Hepatocyte (in vitro differentiated cells): ENCODE results near the gene PAIP2B.

ENCODE experiments used
- CTCF ChIP-seq: fragments of 200-600 bp; sonication (generic); IDR thresholded peaks from 2 replicates; pipeline ENCODE4 v1.5.1; 2016; ENCODE audit warnings: antibody characterized with exemption, mild to moderate bottlenecking; ENCODE audit not compliant: poor library complexity
- EZH2 ChIP-seq: fragments of 200-600 bp; sonication (generic); IDR thresholded peaks from 2 replicates; pipeline ENCODE4 v1.6.1; 2016; ENCODE audit warnings: antibody characterized with exemption, mild to moderate bottlenecking, borderline replicate concordance

DNA sequence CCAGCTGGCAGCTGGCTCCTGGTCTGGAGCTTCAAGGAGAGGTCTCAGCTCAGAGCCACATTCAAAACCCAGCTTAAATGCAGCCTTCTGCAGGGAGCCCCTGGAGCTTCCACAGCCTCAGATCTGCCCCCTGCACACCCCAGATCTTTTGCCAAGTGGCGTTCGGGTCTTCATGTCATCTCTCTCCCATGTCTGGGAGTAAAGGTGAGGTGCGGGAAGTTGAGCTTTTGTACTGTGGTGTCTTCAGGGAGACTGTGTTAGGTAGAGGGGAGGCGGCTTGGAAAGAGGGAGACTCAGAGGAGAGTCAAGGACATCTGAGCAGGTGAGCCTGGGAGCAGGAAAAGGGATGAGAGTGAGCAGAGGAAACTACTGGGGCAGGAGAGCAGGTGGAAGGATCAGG is 71.1 kb downstream of the PAIP2B start:
- TF ChIP-seq CTCF = no peak
- TF ChIP-seq EZH2 = no peak
